Mesothelial cell of epicardium (in vitro differentiated cells): ENCODE data around the gene BBIP1. TPM values are rescaled to one million over a fixed set of nuclear protein-coding genes. Genes with fewer than 3 reads are reported as not detected.

Experiments used
- DNase-seq, 2 experiments: peaks; one replicate each; pipeline ENCODE4 v3.0.0; 2021; ENCODE audit warnings: low spot score in 2 of 2; ENCODE audit not compliant: unreplicated experiment in 2 of 2
- H3K27ac Mint-ChIP-seq: 2 replicates; pipeline ENCODE4 v1.8.0; 2021; ENCODE audit warnings: mixed read lengths
- H3K27me3 Mint-ChIP-seq: 2 replicates; pipeline ENCODE4 v1.8.0; 2021; ENCODE audit warnings: low read depth, mixed read lengths
- H3K36me3 Mint-ChIP-seq: 2 replicates; pipeline ENCODE4 v1.8.0; 2021; ENCODE audit warnings: mixed read lengths
- H3K4me1 Mint-ChIP-seq: 2 replicates; pipeline ENCODE4 v1.8.0; 2021; ENCODE audit warnings: mixed read lengths
- H3K4me3 Mint-ChIP-seq: 2 replicates; pipeline ENCODE4 v1.8.0; 2021; ENCODE audit warnings: mild to moderate bottlenecking, moderate library complexity, mixed read lengths
- H3K9me3 Mint-ChIP-seq: 2 replicates; pipeline ENCODE4 v1.8.0; 2021; ENCODE audit warnings: mixed read lengths
- total RNA-seq: library from RNA; stranded (reverse); gene quantifications from 3 replicates; pipeline ENCODE4 v1.2.1, GENCODE V29; 2021
- TF ChIP-seq, protein P1 (sequence below): fragments of 200-600 bp; sonication (generic); IDR thresholded peaks from one replicate; pipeline ENCODE4 v1.5.0; 2021; ENCODE audit warnings: antibody characterized with exemption; ENCODE audit not compliant: unreplicated experiment

Gene BBIP1
- total RNA-seq, 1 donor from 2014 or later = 16.3 TPM

DNA sequence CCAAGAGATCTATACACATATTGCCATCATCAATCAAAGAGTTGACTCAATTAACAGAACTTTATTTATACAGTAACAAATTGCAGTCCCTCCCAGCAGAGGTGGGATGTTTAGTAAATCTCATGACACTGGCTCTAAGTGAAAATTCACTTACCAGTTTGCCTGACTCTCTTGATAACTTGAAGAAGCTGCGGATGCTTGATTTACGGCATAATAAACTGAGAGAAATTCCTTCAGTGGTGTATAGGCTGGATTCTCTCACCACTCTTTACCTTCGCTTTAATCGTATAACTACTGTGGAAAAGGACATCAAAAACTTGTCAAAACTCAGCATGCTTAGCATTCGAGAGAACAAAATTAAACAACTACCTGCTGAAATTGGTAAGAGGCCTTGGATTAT is 45.7 kb upstream of the BBIP1 start:
- no peak for DNase-seq
- Mint-ChIP-seq H3K36me3 (no peaks in the 10 kb centered on the region), H3K4me3 (no peak overlapping the region), H3K27me3 (no peaks in the 10 kb centered on the region), H3K4me1 (peaks cover 19% of the 10 kb centered on the region), H3K27ac (peak overlapping the region; percentile 51), H3K9me3 (no peaks in the 10 kb centered on the region)
- TF ChIP-seq, protein P1, sequence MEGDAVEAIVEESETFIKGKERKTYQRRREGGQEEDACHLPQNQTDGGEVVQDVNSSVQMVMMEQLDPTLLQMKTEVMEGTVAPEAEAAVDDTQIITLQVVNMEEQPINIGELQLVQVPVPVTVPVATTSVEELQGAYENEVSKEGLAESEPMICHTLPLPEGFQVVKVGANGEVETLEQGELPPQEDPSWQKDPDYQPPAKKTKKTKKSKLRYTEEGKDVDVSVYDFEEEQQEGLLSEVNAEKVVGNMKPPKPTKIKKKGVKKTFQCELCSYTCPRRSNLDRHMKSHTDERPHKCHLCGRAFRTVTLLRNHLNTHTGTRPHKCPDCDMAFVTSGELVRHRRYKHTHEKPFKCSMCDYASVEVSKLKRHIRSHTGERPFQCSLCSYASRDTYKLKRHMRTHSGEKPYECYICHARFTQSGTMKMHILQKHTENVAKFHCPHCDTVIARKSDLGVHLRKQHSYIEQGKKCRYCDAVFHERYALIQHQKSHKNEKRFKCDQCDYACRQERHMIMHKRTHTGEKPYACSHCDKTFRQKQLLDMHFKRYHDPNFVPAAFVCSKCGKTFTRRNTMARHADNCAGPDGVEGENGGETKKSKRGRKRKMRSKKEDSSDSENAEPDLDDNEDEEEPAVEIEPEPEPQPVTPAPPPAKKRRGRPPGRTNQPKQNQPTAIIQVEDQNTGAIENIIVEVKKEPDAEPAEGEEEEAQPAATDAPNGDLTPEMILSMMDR = no peak

DNA sequence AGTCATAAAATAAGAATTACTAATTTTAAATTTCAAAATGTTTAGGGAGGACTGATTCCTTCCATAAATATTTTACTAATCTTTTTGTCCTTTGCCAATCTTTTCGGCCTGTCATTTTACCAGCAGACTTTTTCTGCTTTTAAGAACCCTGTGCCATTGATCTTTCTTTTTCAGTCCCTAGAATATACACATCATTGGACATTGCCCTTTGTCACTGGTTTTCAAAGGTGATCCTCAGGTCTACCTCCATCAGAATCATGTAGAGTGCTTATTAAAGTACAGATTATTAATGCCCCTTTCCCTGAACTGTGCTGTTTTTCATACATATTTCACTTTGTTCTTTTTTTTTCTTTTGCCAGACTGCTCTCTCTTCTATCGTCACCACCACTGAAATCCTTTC is 44.2 kb upstream of the BBIP1 start:
- no peaks in the 10 kb centered on the region for H3K27me3 Mint-ChIP-seq
- no peak overlapping the region for H3K4me3 Mint-ChIP-seq
- peaks cover 25% of the 10 kb centered on the region for H3K4me1 Mint-ChIP-seq
- no peaks in the 10 kb centered on the region for H3K36me3 Mint-ChIP-seq
- TF ChIP-seq, protein P1 = no peak
- no peaks in the 10 kb centered on the region for H3K9me3 Mint-ChIP-seq
- DNase-seq = no peak
- no peak overlapping the region for H3K27ac Mint-ChIP-seq

DNA sequence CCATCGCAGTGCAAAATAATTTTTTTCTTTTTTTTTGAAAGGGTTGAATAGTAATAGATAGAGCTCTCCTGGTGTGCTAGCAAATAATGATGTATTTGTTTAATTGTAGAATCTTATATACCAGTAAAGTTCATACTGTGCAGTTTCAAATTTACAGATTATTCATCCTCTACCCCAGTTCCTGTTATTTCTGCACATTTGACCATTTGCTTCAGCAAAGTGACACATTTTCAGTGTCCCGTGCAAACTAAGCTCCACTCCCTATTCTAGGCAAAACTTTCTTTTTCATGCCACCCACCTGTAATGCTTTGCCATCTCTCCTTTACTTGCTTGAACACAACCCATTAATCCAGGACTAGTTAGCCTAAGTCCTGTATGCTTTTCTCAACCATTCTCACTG is 43.5 kb upstream of the BBIP1 start:
- no peak for DNase-seq
- no peaks in the 10 kb centered on the region for H3K36me3 Mint-ChIP-seq
- TF ChIP-seq, protein P1 = no peak
- H3K9me3 Mint-ChIP-seq = no peaks in the 10 kb centered on the region
- peaks cover 31% of the 10 kb centered on the region for H3K4me1 Mint-ChIP-seq
- no peak overlapping the region for H3K4me3 Mint-ChIP-seq
- no peaks in the 10 kb centered on the region for H3K27me3 Mint-ChIP-seq
- H3K27ac Mint-ChIP-seq = no peak overlapping the region

DNA sequence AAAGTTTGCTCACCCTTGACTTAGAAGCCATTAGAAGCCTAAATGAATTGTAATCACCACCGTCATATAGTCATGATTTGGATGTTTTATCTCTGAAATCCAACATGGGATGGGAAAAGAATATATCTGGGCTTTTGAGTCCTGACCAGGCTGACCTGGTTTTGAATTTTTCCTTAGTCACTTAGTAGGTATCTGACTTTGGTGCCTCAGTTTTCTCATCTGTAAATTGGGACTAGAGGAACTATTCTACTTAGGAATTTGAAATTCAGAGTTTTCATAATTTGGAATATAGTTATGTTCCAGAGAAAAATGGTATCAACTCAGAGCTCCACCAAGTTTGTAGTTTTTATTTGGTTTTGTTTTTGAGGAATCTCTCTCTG is 41.3 kb upstream of the BBIP1 start:
- DNase-seq = no peak
- no peak overlapping the region for H3K4me3 Mint-ChIP-seq
- H3K27me3 Mint-ChIP-seq = no peaks in the 10 kb centered on the region
- TF ChIP-seq, protein P1 = no peak
- no peaks in the 10 kb centered on the region for H3K9me3 Mint-ChIP-seq
- H3K27ac Mint-ChIP-seq = no peak overlapping the region
- H3K4me1 Mint-ChIP-seq = peaks cover 37% of the 10 kb centered on the region
- H3K36me3 Mint-ChIP-seq = no peaks in the 10 kb centered on the region

DNA sequence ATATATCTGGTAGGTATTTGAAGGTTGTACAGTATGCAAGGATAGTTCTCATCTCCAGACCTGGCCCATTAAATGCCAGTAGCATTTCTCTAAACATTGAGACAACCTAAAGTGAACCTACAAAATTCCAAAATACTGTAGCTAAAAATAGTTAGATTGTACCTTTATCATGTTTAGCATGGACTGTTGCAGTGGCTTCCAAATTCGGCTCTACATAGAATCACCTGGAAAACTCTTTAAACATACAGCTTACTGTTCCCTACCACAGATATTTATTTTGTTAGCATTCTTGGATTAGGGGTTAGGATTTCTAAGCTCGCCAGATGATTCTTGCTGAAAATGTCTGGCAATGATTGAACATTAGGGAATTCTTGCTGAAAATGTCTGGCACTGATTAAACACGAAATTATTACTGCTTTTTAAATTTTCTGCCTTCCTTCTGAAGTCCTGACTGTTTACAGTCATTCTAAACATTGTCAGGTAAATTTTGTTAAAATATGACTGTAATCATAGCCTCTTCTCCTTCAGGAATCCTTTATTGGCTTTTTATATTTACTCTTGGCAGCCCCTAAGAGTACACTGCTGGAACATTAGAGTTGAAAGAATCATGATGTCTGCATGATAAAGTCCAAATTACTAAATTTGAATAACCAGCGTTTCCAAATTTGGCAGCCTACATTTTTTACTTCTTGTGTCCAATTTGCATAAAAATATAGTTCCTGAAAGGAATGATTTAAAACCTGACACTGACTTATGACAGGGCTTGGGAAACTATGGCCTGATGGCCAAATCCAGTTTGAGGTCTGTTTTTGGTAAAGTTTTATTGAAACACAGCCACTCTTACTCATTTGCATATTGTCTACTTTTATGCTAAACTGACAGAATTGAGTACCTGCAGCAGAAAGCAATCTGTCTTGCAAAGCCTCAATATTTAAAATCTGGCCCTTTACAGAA is 40.7 kb upstream of the BBIP1 start:
- Mint-ChIP-seq H3K27me3 (no peaks in the 10 kb centered on the region), H3K4me3 (no peak overlapping the region), H3K27ac (no peak overlapping the region), H3K4me1 (peaks cover 35% of the 10 kb centered on the region), H3K36me3 (no peaks in the 10 kb centered on the region), H3K9me3 (no peaks in the 10 kb centered on the region)
- no peak for DNase-seq
- TF ChIP-seq, protein P1 = no peak
